ENCODE measurements around the gene CLDN22.

CLDN22 gene

GRCh38 chr4:183335369-183335940, 15.4 kb upstream of the CLDN22 start:
- TF ChIP-seq, protein P1, sequence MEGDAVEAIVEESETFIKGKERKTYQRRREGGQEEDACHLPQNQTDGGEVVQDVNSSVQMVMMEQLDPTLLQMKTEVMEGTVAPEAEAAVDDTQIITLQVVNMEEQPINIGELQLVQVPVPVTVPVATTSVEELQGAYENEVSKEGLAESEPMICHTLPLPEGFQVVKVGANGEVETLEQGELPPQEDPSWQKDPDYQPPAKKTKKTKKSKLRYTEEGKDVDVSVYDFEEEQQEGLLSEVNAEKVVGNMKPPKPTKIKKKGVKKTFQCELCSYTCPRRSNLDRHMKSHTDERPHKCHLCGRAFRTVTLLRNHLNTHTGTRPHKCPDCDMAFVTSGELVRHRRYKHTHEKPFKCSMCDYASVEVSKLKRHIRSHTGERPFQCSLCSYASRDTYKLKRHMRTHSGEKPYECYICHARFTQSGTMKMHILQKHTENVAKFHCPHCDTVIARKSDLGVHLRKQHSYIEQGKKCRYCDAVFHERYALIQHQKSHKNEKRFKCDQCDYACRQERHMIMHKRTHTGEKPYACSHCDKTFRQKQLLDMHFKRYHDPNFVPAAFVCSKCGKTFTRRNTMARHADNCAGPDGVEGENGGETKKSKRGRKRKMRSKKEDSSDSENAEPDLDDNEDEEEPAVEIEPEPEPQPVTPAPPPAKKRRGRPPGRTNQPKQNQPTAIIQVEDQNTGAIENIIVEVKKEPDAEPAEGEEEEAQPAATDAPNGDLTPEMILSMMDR (IDR thresholded peaks at IDR 0.05; ENCODE audit: low read depth, low read length): no peak
- DNase-seq (ENCODE audit: extremely low read depth, low read depth): peak; percentile 52

DNA sequence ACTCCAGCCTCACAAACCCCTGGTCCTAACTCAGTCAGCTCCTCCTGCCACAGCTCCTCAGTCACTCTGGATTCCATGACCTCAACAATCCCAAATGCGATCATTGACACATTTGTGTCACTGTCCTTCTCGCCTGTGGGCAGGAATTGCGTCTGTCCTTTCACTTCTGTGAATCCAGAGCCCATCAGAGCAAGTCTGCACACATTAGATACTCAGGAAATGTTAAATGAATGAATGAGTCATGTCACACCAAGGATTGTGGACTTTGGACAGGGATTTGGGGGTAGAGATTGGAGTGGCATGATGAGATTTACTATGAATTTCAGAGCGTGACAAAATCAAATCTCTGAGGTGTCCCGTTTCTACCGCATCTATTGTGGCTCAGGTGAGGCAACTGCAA, 13.9 kb upstream of the CLDN22 start:
- TF ChIP-seq, protein P1 (IDR thresholded peaks at IDR 0.05; ENCODE audit: low read depth, low read length): no peak
- DNase-seq (ENCODE audit: extremely low read depth, low read depth): no peak

- TF ChIP-seq, protein P1 (IDR thresholded peaks at IDR 0.05; ENCODE audit: low read depth, low read length): no peak
These were observed 13.1 kb upstream of the CLDN22 start for GRCh38 chr4:183333202-183333601.

DNA sequence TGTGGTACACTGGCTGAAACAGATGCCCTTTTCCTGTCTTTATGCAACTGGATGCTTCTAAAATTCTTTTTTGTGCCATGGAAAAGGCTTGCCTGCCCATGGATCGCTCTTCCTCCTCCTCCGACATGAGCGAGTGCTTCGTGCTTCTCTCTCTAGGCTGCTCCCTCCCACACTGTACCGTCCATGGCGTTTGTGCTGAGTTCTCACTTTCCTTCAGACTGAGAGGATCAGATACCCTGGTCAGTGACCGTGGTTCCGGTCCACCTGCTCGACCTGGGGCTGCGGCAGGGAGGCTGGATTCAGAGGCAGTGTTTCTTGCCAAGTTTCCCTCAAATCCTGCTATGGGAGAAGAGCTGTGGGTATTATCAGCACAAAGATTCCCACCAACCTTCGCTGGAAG, 12.4 kb upstream of the CLDN22 start:
- TF ChIP-seq, protein P1 (IDR thresholded peaks at IDR 0.05; ENCODE audit: low read depth, low read length): no peak
- no peak for DNase-seq (ENCODE audit: extremely low read depth, low read depth)

More at GRCh38 chr4:183333202-183333601, 13.1 kb upstream of the CLDN22 start:
- no peak for DNase-seq (ENCODE audit: extremely low read depth, low read depth)

GRCh38 chr4:183330841-183331240, 10.8 kb upstream of the CLDN22 start:
- no peak for DNase-seq (ENCODE audit: extremely low read depth, low read depth)
- TF ChIP-seq, protein P1 (IDR thresholded peaks at IDR 0.05; ENCODE audit: low read depth, low read length): no peak

DNA sequence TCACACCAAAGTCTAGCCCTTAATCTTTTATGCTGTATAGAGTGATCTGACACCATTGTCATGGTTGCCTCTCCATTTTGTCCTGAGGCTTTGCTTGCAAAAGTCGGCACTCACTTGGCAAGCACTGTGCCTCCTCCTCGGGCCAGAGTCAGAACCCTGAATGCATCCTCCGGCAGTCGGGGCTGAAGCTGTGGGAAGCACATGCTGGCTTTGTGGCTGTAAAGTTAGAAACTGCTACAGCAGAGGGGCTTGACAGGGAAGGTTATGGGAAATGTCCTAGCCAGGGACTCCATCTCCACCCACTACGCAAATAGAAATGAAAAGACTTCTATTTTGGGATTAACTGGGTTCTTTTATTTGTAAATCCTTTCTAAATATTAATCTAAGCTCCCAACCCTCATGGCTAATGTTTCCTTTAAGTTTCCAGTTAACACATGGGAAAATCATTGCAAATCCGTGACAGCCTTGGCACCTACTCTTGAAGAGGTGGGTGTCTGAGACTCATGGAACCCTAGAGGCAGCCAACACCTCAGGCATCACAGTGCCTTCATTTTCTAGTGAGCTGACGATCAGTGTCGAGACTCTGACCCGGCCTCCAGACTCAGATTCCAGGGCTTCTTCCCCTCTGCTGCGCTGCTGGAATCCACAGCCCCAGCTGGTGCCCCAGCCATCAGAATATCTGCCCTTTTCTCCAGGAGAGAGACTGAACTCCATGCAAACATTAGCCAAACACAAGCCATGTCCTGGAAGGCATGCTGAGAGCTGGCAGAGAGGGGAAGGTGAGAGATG, 10.1 kb upstream of the CLDN22 start:
- DNase-seq (ENCODE audit: extremely low read depth, low read depth): no peak
- TF ChIP-seq, protein P1 (IDR thresholded peaks at IDR 0.05; ENCODE audit: low read depth, low read length): no peak

DNA sequence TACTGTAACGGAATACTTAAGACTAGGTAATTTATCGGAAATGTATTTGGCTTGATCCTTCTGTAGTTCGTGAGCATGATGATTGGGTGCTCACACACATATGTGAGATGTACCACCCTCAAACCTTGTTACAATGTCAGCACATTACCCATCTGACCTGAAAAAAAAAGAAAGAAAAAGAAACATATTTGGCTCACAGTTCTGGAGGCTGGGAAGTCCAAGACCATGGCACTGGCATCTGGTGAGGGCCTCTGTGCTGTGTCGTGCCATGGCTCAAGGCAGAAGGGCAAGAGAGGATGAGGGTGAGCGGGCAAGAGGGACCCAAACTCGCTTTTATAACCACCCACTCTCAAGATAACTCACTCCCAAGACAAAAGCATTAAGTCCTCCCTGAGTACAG, 9.2 kb upstream of the CLDN22 start:
- TF ChIP-seq, protein P1 (IDR thresholded peaks at IDR 0.05; ENCODE audit: low read depth, low read length): no peak
- no peak for DNase-seq (ENCODE audit: extremely low read depth, low read depth)
